Mesendoderm (in vitro differentiated cells): ENCODE measurements around the gene KLHL14.
"Not testable (repeated sequence)": the region's sequence is repeated elsewhere in the genome, so short reads cannot be mapped to it uniquely, and the experiment has no call there.

ENCODE experiments used
- DNase-seq: peaks from one replicate; pipeline ENCODE4 v3.0.0; 2013
- H2AK5ac ChIP-seq: 2 replicates; pipeline ENCODE4 v1.6.1; 2013; ENCODE audit warnings: low read length, inconsistent platforms
- H2BK120ac ChIP-seq: 2 replicates; pipeline ENCODE4 v1.6.1; 2013; ENCODE audit warnings: low read depth, mild to moderate bottlenecking, low read length, moderate library complexity, mixed read lengths
- H2BK15ac ChIP-seq: replicated peaks from 2 replicates; pipeline ENCODE4 v1.6.1; 2013; ENCODE audit warnings: low read depth, mild to moderate bottlenecking, moderate library complexity
- H2BK5ac ChIP-seq: 2 replicates; pipeline ENCODE4 v1.6.1; 2013; ENCODE audit warnings: low read length, inconsistent platforms
- H3K18ac ChIP-seq: 2 replicates; pipeline ENCODE4 v1.6.1; 2013; ENCODE audit warnings: mild to moderate bottlenecking, low read length, mixed read lengths
- H3K23ac ChIP-seq: one replicate; pipeline ENCODE4 v1.6.1; 2013; ENCODE audit warnings: low read length
- H3K27ac ChIP-seq: 2 replicates; pipeline ENCODE4 v1.5.1; 2013; ENCODE audit warnings: low read depth, mild to moderate bottlenecking, inconsistent platforms, low read length, moderate library complexity
- H3K27me3 ChIP-seq: 2 replicates; pipeline ENCODE4 v1.6.1; 2013; ENCODE audit warnings: low read length, control low read depth, mild to moderate bottlenecking, inconsistent platforms; ENCODE audit not compliant: insufficient read depth, poor library complexity
- H3K36me3 ChIP-seq: 2 replicates; pipeline ENCODE4 v1.6.1; 2013; ENCODE audit warnings: low read length, inconsistent platforms; ENCODE audit not compliant: control insufficient read depth, insufficient read depth
- H3K4ac ChIP-seq: one replicate; pipeline ENCODE4 v1.6.1; 2013; ENCODE audit warnings: low read depth, mild to moderate bottlenecking, low read length, moderate library complexity
- H3K4me1 ChIP-seq: 2 replicates; pipeline ENCODE4 v1.6.1; 2013; ENCODE audit warnings: low read depth, low read length, inconsistent platforms; ENCODE audit not compliant: control insufficient read depth
- H3K4me2 ChIP-seq: 2 replicates; pipeline ENCODE4 v1.6.1; 2013; ENCODE audit warnings: low read length
- H3K4me3 ChIP-seq: 2 replicates; pipeline ENCODE4 v1.5.1; 2013; ENCODE audit warnings: mild to moderate bottlenecking, low read length
- H3K56ac ChIP-seq: one replicate; pipeline ENCODE4 v1.6.1; 2013; ENCODE audit warnings: low read length
- H3K79me1 ChIP-seq: 2 replicates; pipeline ENCODE4 v1.6.1; 2013; ENCODE audit warnings: low read length, inconsistent platforms
- H3K79me2 ChIP-seq: 2 replicates; pipeline ENCODE4 v1.6.1; 2013; ENCODE audit warnings: mild to moderate bottlenecking, low read length; ENCODE audit not compliant: control insufficient read depth, insufficient read depth
- H3K9ac ChIP-seq: 2 replicates; pipeline ENCODE4 v1.6.1; 2013; ENCODE audit warnings: low read length, inconsistent platforms
- H4K5ac ChIP-seq: one replicate; pipeline ENCODE4 v1.6.1; 2013; ENCODE audit warnings: low read length
- H4K8ac ChIP-seq: one replicate; pipeline ENCODE4 v1.6.1; 2013; ENCODE audit warnings: low read depth, mild to moderate bottlenecking, control low read depth, low read length, moderate library complexity
- WGBS: extraction: QIAGEN DNeasy Blood & Tissue Kit; methylation state at CpG from one replicate; pipeline ENCODE4 v1.1.7; 2013; ENCODE audit warnings: low lambda C conversion rate, missing lambda C conversion rate; ENCODE audit not compliant: insufficient coverage; ENCODE audit errors: extremely low coverage; 5-methylcytosine and 5-hydroxymethylcytosine counted together

Gene KLHL14

DNA sequence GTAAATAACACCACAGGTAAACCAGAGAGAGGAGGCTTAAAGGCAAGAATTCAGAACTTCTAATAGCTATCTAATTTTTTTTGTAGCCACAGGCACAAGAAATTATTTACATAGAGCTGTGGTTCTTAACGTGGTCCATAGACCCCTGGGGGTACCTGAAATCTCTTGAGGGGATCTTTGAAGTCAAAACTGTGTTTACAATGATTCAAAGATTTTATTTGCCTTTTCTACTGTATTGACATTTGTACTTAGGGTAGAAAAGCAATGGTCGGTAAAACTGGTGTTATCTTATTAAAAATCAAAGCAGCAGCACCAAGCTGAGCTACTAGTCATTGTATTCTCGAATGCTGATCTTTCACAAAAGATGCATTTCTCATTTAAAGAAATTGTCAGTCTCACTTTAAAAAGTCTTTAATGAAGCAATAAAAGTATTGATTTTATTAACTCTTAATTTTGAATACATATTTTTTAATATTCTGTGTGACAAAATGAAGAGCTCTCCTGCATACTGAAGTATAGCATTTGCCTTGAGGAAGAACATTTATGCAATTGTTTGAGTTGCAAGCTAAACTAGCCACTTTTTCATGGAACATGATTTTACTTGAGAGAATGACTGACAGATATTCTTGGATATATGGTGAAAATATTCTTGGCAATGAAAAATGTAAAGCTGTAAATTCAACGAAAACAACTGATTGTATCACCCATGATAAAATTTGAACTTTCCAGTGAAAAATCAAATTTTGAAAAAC, 25.6 kb upstream of the KLHL14 start:
- H3K23ac ChIP-seq = no peak overlapping the region
- no peaks in the 10 kb centered on the region for H3K4me1 ChIP-seq
- no peak overlapping the region for H2BK5ac ChIP-seq
- no CpG with 5 or more reads among the region's 4 CpGs for WGBS
- no peak overlapping the region for H3K56ac ChIP-seq
- no peaks in the 10 kb centered on the region for H3K79me1 ChIP-seq
- H4K5ac ChIP-seq = no peak overlapping the region
- H3K27ac ChIP-seq = no peak overlapping the region
- no peaks in the 10 kb centered on the region for H3K36me3 ChIP-seq
- H3K4me3 ChIP-seq = no peak overlapping the region
- no peak overlapping the region for H2BK15ac ChIP-seq
- no peak overlapping the region for H3K4ac ChIP-seq
- H3K27me3 ChIP-seq = no peaks in the 10 kb centered on the region
- no peaks in the 10 kb centered on the region for H3K79me2 ChIP-seq
- DNase-seq = no peak
- H2AK5ac ChIP-seq = no peak overlapping the region
- no peak overlapping the region for H3K9ac ChIP-seq
- no peak overlapping the region for H2BK120ac ChIP-seq
- H3K18ac ChIP-seq = no peak overlapping the region
- no peak overlapping the region for H4K8ac ChIP-seq
- H3K4me2 ChIP-seq = no peak overlapping the region

DNA sequence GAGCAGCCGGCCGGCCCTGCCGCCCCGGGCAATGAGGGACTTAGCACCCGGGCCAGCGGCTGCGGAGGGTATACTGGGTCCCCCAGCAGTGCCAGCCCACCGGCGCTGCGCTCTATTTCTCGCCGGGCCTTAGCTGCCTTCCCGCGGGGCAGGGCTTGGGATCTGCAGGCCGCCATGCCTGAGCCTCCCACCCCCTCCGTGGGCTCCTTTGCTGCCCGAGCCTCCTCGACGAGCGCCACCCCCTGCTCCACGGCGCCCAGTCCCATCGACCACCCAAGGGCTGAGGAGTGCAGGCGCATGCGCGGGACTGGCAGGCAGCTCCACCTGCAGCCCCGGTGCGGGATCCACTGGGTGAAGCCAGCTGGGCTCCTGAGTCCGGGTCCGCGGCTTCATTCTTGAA, 21.8 kb upstream of the KLHL14 start:
- H3K4me1 ChIP-seq, H4K8ac ChIP-seq, H2BK5ac ChIP-seq, H3K56ac ChIP-seq, H3K18ac ChIP-seq, H3K9ac ChIP-seq, H3K4ac ChIP-seq, H2BK15ac ChIP-seq, H3K4me3 ChIP-seq, H2BK120ac ChIP-seq, H2AK5ac ChIP-seq, H3K4me2 ChIP-seq, H3K27me3 ChIP-seq, H3K23ac ChIP-seq, H3K79me2 ChIP-seq, H3K36me3 ChIP-seq, H3K79me1 ChIP-seq, DNase-seq, H3K27ac ChIP-seq, H4K5ac ChIP-seq: not testable (repeated sequence)
- WGBS = no CpG with 5 or more reads among the region's 31 CpGs

DNA sequence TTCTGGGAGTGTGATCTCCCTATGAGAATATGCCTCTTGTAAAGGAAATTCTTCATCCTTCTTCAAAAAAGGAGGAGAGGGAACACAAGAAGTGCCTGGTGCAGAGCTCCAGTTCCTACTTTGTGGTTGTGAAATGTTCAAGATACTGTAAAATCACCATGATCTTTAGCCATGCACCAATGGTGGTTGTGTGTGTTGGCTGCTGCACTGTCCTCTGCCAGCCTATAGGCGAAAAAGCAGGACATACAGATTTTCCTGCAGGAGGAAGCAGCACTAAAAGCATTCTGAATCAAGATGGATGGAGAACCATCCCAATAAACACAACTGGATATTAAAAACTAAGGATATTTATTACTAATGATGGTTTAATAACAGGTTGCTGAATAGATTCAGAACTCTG, 6.2 kb upstream of the KLHL14 start:
- Histone ChIP-seq H4K8ac (no peak overlapping the region), H3K36me3 (no peaks in the 10 kb centered on the region), H2BK120ac (no peak overlapping the region), H2AK5ac (no peak overlapping the region), H2BK5ac (no peak overlapping the region), H3K4me3 (no peak overlapping the region), H3K27me3 (peaks cover 1% of the 10 kb centered on the region), H3K4me2 (no peak overlapping the region), H3K4ac (no peak overlapping the region), H3K9ac (no peak overlapping the region), H3K79me2 (no peaks in the 10 kb centered on the region), H2BK15ac (no peak overlapping the region), H4K5ac (no peak overlapping the region), H3K23ac (no peak overlapping the region), H3K56ac (no peak overlapping the region), H3K27ac (no peak overlapping the region), H3K4me1 (no peaks in the 10 kb centered on the region), H3K79me1 (no peaks in the 10 kb centered on the region), H3K18ac (no peak overlapping the region)
- no peak for DNase-seq
- WGBS = no CpG with 5 or more reads among the region's 1 CpG

DNA sequence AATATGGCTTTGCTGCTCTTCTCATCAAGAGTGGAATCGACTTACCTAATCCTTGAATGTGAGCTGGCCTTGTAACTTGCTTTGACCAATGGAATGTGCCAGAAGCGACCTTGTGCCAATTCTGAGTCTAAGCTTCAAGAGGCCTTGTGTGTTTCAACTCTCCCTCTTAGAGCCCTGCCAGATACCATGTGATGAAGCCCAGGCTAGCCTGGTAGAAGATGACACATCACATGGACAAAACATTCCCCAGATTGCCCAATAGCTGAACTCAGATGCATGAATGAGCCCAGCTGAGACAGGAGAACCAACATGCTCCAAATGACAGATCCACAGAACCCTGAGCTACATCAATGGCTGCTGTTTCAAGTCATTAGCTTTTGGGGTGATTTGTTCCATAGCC, 4.2 kb upstream of the KLHL14 start:
- no peaks in the 10 kb centered on the region for H3K79me2 ChIP-seq
- peaks cover 3% of the 10 kb centered on the region for H3K4me1 ChIP-seq
- H3K4me2 ChIP-seq = no peak overlapping the region
- H3K4ac ChIP-seq = no peak overlapping the region
- no peak overlapping the region for H2BK5ac ChIP-seq
- no peak overlapping the region for H3K4me3 ChIP-seq
- no peak overlapping the region for H2AK5ac ChIP-seq
- no peak overlapping the region for H3K9ac ChIP-seq
- no peak for DNase-seq
- no peak overlapping the region for H3K23ac ChIP-seq
- H2BK15ac ChIP-seq = no peak overlapping the region
- H3K27me3 ChIP-seq = peaks cover 5% of the 10 kb centered on the region
- no peaks in the 10 kb centered on the region for H3K36me3 ChIP-seq
- H3K18ac ChIP-seq = no peak overlapping the region
- no peak overlapping the region for H3K56ac ChIP-seq
- H3K79me1 ChIP-seq = no peaks in the 10 kb centered on the region
- H3K27ac ChIP-seq = no peak overlapping the region
- WGBS = no CpG with 5 or more reads among the region's 2 CpGs
- no peak overlapping the region for H2BK120ac ChIP-seq
- no peak overlapping the region for H4K8ac ChIP-seq
- no peak overlapping the region for H4K5ac ChIP-seq

DNA sequence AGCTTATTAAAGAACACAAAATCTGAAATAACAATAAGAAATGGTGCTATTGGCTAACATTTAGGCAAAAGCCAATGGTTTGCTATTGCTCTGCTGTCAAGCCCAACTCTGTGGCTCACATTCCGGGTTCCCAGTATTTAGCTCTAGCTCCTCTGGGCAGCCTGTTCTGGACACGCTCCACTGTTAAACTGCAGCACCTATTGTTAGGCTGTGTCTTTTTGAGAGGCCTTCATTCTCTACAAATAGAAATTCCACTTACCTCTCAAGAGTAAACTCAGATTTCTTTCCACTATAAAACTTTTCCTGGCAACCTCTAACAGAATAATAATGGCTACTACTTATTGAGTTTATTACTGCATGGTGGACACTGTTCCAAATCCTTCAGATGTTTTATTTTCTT, 3.7 kb upstream of the KLHL14 start:
- H2BK5ac ChIP-seq = no peak overlapping the region
- H3K9ac ChIP-seq = no peak overlapping the region
- no CpG with 5 or more reads among the region's 2 CpGs for WGBS
- H3K4me2 ChIP-seq = no peak overlapping the region
- no peak overlapping the region for H3K56ac ChIP-seq
- H2BK15ac ChIP-seq = no peak overlapping the region
- no peak overlapping the region for H2AK5ac ChIP-seq
- H3K18ac ChIP-seq = no peak overlapping the region
- DNase-seq = no peak
- H3K4ac ChIP-seq = no peak overlapping the region
- no peaks in the 10 kb centered on the region for H3K79me2 ChIP-seq
- H3K23ac ChIP-seq = no peak overlapping the region
- H3K27ac ChIP-seq = no peak overlapping the region
- H3K36me3 ChIP-seq = no peaks in the 10 kb centered on the region
- no peak overlapping the region for H4K5ac ChIP-seq
- H3K4me3 ChIP-seq = no peak overlapping the region
- H3K4me1 ChIP-seq = peaks cover 3% of the 10 kb centered on the region
- H4K8ac ChIP-seq = no peak overlapping the region
- no peak overlapping the region for H2BK120ac ChIP-seq
- peaks cover 5% of the 10 kb centered on the region for H3K27me3 ChIP-seq
- H3K79me1 ChIP-seq = no peaks in the 10 kb centered on the region

DNA sequence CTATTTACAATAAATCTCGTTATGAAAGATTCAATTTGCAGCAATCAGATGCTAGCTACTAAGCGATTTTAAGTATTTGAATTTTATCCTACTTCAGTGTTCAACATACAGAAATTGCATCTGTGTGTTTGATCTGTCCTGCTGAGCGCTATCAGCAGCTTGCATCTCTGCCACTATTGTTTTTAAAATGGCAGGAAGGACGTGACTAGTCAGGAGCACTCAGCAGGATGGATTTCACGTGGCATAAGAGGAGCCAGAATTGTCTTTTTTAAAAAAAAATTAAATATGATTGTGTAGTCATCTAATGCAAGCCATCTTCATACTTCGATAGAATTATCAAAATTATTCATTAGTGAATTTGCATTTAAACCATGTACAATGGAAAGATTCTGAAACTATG, 2.8 kb upstream of the KLHL14 start:
- no peak overlapping the region for H2AK5ac ChIP-seq
- WGBS = no CpG with 5 or more reads among the region's 6 CpGs
- no peak overlapping the region for H3K23ac ChIP-seq
- no peak overlapping the region for H4K8ac ChIP-seq
- no peak overlapping the region for H3K27ac ChIP-seq
- no peak for DNase-seq
- no peak overlapping the region for H3K9ac ChIP-seq
- no peak overlapping the region for H3K4ac ChIP-seq
- no peak overlapping the region for H3K4me3 ChIP-seq
- no peaks in the 10 kb centered on the region for H3K79me2 ChIP-seq
- no peak overlapping the region for H2BK5ac ChIP-seq
- H3K79me1 ChIP-seq = no peaks in the 10 kb centered on the region
- peaks cover 3% of the 10 kb centered on the region for H3K4me1 ChIP-seq
- peaks cover 5% of the 10 kb centered on the region for H3K27me3 ChIP-seq
- H2BK120ac ChIP-seq = no peak overlapping the region
- no peak overlapping the region for H3K18ac ChIP-seq
- H2BK15ac ChIP-seq = no peak overlapping the region
- H3K36me3 ChIP-seq = no peaks in the 10 kb centered on the region
- H3K56ac ChIP-seq = no peak overlapping the region
- no peak overlapping the region for H4K5ac ChIP-seq
- H3K4me2 ChIP-seq = no peak overlapping the region
